C4-2B (cell line): ENCODE measurements around the gene CLIP2.

Experiments
- CTCF ChIP-seq: fragments of 450-650 bp; conservative IDR thresholded peaks from 2 replicates; pipeline ENCODE4 v1.5.1; 2017; ENCODE audit warnings: mild to moderate bottlenecking
- ZFX ChIP-seq: fragments of 450-650 bp; IDR thresholded peaks from 2 replicates; pipeline ENCODE4 v1.6.1; 2017

GRCh38 chr7:74291535-74291934 is 2.3 kb downstream of the CLIP2 start:
- TF ChIP-seq CTCF (no peak), ZFX (no peak)
